ENCODE results near the gene CD82.

- TF ChIP-seq POLR2AphosphoS5 (IDR thresholded peaks at IDR 0.05) (peak; percentile 37 to 72 (median 66)), EP300 (IDR thresholded peaks at IDR 0.05) (peak in 1 of 4 donors; percentile 3), CTCF (IDR thresholded peaks at IDR 0.05) (no peak)
These were observed 62.7 kb downstream of the CD82 start for GRCh38 chr11:44627911-44628729.
